HepG2 (cell line): ENCODE data around the gene ABHD2. TPM values are rescaled to one million over a fixed set of nuclear protein-coding genes. Genes with fewer than 3 reads are reported as not detected.

Experiments
- ATAC-seq: fragments of 200-7000 bp; cut with Tn5 transposase; 3 replicates; pipeline ENCODE4 v1.9.1; 2020; ENCODE audit warnings: mild to moderate bottlenecking, moderate library complexity
- BruUV-seq: library from RNA; stranded (reverse); fragments of 400-500 nt; replicated peaks from 2 replicates; lab custom pipeline; 2021; lab: Mats Ljungman, UMichigan
- CTCF ChIA-PET: fragments of 300-600 bp; formaldehyde crosslinking; extraction: SDS; loops from one replicate; lab custom pipeline; 2021; ENCODE audit warnings: low total read pairs, inconsistent platforms, low intra/inter-chr PET ratio; lab: Yijun Ruan, JAX
- POLR2A ChIA-PET: fragments of 350-600 bp; sonication (Branson Sonifier 250); formaldehyde crosslinking; loops from one replicate; lab custom pipeline; 2020; ENCODE audit warnings: antibody characterized with exemption, inconsistent platforms; lab: Yijun Ruan, JAX
- DNase-seq: peaks from one replicate; pipeline ENCODE4 v3.0.0-alpha.2; 2015; ENCODE audit warnings: low spot score
- FAIRE-seq: peaks from 3 replicates; lab custom pipeline; 2011; peaks lifted over from hg19 to GRCh38; lab: Jason Lieb, UNC
- H2AFZ ChIP-seq: one replicate; pipeline ENCODE4 v1.6.1; 2011; ENCODE audit warnings: low read length, inconsistent platforms
- H3K27ac ChIP-seq: fragments of 300-600 bp; 3 replicates; pipeline ENCODE4 v1.8.0; 2011; ENCODE audit warnings: mixed run types, mild to moderate bottlenecking, mixed read lengths, low read length, inconsistent platforms; ENCODE audit not compliant: insufficient read depth; ENCODE audit errors: extremely low read length
- H3K27me3 ChIP-seq, 2 experiments: fragments of 200-600 bp in 1 of 2; 2 replicates in 1 of 2; 3 replicates in 1 of 2; pipeline versions ENCODE4 v1.6.0 to v1.8.0; 2011; ENCODE audit warnings: low read length in 2 of 2, mild to moderate bottlenecking in 2 of 2, moderate library complexity in 2 of 2, inconsistent platforms in 1 of 2; ENCODE audit not compliant: insufficient read depth in 2 of 2, control insufficient read depth in 1 of 2
- H3K36me3 ChIP-seq, 2 experiments: fragments of 200-600 bp in 1 of 2; replicated peaks in 1 of 2; 2 replicates in 1 of 2; 3 replicates in 1 of 2; pipeline versions ENCODE4 v1.5.1 to v1.8.0; 2011; ENCODE audit warnings: low read length in 2 of 2, inconsistent platforms in 1 of 2; ENCODE audit not compliant: insufficient read depth in 2 of 2, control insufficient read depth in 1 of 2
- H3K4me1 ChIP-seq: 2 replicates; pipeline ENCODE4 v1.5.1; 2012; ENCODE audit warnings: low read length, inconsistent platforms; ENCODE audit not compliant: insufficient read depth
- H3K4me2 ChIP-seq: 2 replicates; pipeline ENCODE4 v1.6.0; 2011; ENCODE audit warnings: low read depth, low read length, inconsistent platforms
- H3K4me3 ChIP-seq, 3 experiments: fragments of 200-600 bp in 1 of 3; sonication (generic), shearing (Covaris generic) in 1 of 3; replicated peaks in 1 of 3; 2 replicates each; pipeline ENCODE4 v1.5.1; 2011 to 2016; ENCODE audit warnings: low read length in 3 of 3, inconsistent platforms in 2 of 3, low read depth in 2 of 3, mild to moderate bottlenecking in 2 of 3, control low read depth in 1 of 3, mixed read lengths in 1 of 3; ENCODE audit not compliant: insufficient read depth in 1 of 3
- H3K79me2 ChIP-seq: one replicate; pipeline ENCODE4 v1.6.1; 2011; ENCODE audit warnings: low read length, inconsistent platforms; ENCODE audit not compliant: insufficient read depth
- H3K9ac ChIP-seq: 2 replicates; pipeline ENCODE4 v1.6.0; 2011; ENCODE audit warnings: mild to moderate bottlenecking, low read depth, low read length, inconsistent platforms; ENCODE audit not compliant: insufficient read depth
- H3K9me3 ChIP-seq: 2 replicates; pipeline ENCODE4 v1.5.1; 2012; ENCODE audit warnings: mild to moderate bottlenecking, low read length
- H4K20me1 ChIP-seq: 2 replicates; pipeline ENCODE4 v1.6.0; 2011; ENCODE audit warnings: inconsistent platforms, mild to moderate bottlenecking, low read length, moderate library complexity; ENCODE audit not compliant: insufficient read depth
- HHEX ChIP-seq: IDR thresholded peaks from 2 replicates; pipeline ENCODE4 v1.6.1; 2016; ENCODE audit warnings: control low read depth
- ISX ChIP-seq: sonication (generic); formaldehyde crosslinking; conservative IDR thresholded peaks from 2 replicates; pipeline ENCODE4 v1.5.0; 2020; ENCODE audit warnings: missing genetic modification reagents
- PAWR ChIP-seq: sonication (generic); formaldehyde crosslinking; IDR thresholded peaks from 2 replicates; pipeline ENCODE4 v1.4.0; 2020; ENCODE audit warnings: missing genetic modification reagents, mild to moderate bottlenecking, borderline replicate concordance
- POGZ ChIP-seq: sonication (generic); formaldehyde crosslinking; IDR thresholded peaks from 2 replicates; pipeline ENCODE4 v1.4.0; 2020; ENCODE audit warnings: mild to moderate bottlenecking, missing genetic modification reagents
- SMARCE1 ChIP-seq: fragments of 450-650 bp; IDR thresholded peaks from 2 replicates; pipeline ENCODE4 v1.6.1; 2017; ENCODE audit warnings: borderline replicate concordance
- TCF7L2 ChIP-seq: IDR thresholded peaks from 2 replicates; pipeline ENCODE4 v1.6.1; 2011; ENCODE audit warnings: mild to moderate bottlenecking, low read depth, low read length, moderate library complexity
- THAP11 ChIP-seq: IDR thresholded peaks from 2 replicates; pipeline ENCODE4 v1.6.1; 2016; ENCODE audit warnings: missing biosample characterization, missing genetic modification reagents
- TRIM24 ChIP-seq: sonication (generic); formaldehyde crosslinking; IDR thresholded peaks from 2 replicates; pipeline ENCODE4 v1.8.0; 2022; ENCODE audit warnings: mild to moderate bottlenecking, missing genetic modification reagents
- ZKSCAN8 ChIP-seq: IDR thresholded peaks from 2 replicates; pipeline ENCODE4 v1.6.1; 2016; ENCODE audit warnings: borderline replicate concordance, missing genetic modification reagents, missing compliant biosample characterization
- WGBS: methylation state at CpG from one replicate; pipeline ENCODE4 v1.1.6; 2017; ENCODE audit warnings: low lambda C conversion rate; 5-methylcytosine and 5-hydroxymethylcytosine counted together
- in situ Hi-C: cut with HindIII; loops from 2 replicates; pipeline ENCODE4 v1.10.0; 2017; ENCODE audit warnings: low pct_unique_long_range_greater_than_20kb; ENCODE audit not compliant: extremely low pct_ligation_motif_present
- intact Hi-C: fragments of 100-400 bp; cut with micrococcal nuclease; formaldehyde crosslinking; loops from one replicate; pipeline ENCODE4 v1.10.0; 2022; ENCODE audit not compliant: unreplicated experiment
- polyA plus RNA-seq, 8 experiments: library from polyadenylated mRNA; depleted of rRNA in 3 of 8; stranded (reverse) in 7 of 8; unstranded in 1 of 8; fragments of >200 nt; fragmentation: Illumina TruSeq in 4 of 8; extraction: Trizol in 4 of 8; gene quantifications; 2 replicates each; pipeline versions ENCODE4 v1.2.1 to v1.2.3, GENCODE V29; 2011 to 2016; ENCODE audit warnings: low read depth in 4 of 8, missing spikeins in 1 of 8, mixed read lengths in 1 of 8; ENCODE audit not compliant: insufficient read depth in 1 of 8
- total RNA-seq, 5 experiments: library from RNA; depleted of rRNA; stranded (reverse); fragments of >200 nt; fragmentation: Illumina TruSeq; extraction: Trizol; gene quantifications; 2 replicates each; pipeline ENCODE4 v1.2.3, GENCODE V29; 2016; ENCODE audit warnings: low read depth in 1 of 5
- TF ChIP-seq, protein P1 (sequence below): sonication (generic); formaldehyde crosslinking; IDR thresholded peaks from 2 replicates; pipeline ENCODE4 v1.9.0; 2021; ENCODE audit warnings: missing genetic modification reagents, mild to moderate bottlenecking, borderline replicate concordance
- TF ChIP-seq, protein P2 (sequence below): IDR thresholded peaks from 2 replicates; pipeline ENCODE4 v1.6.1; 2016; ENCODE audit warnings: low read depth, control low read depth
- TF ChIP-seq, protein P3 (sequence below): conservative IDR thresholded peaks from 2 replicates; pipeline ENCODE4 v1.6.1; 2018; ENCODE audit warnings: missing genetic modification reagents
- TF ChIP-seq, protein P4 (sequence below): sonication (generic); formaldehyde crosslinking; IDR thresholded peaks from 2 replicates; pipeline ENCODE4 v1.4.0; 2020; ENCODE audit warnings: missing genetic modification reagents, mild to moderate bottlenecking, borderline replicate concordance

ABHD2 gene
- total and polyA plus RNA-seq, 2 of the 13 experiments (the other 11 are each of a cell fraction or from before 2014, with no cell fraction given) = 14.8 to 22.4 TPM

DNA sequence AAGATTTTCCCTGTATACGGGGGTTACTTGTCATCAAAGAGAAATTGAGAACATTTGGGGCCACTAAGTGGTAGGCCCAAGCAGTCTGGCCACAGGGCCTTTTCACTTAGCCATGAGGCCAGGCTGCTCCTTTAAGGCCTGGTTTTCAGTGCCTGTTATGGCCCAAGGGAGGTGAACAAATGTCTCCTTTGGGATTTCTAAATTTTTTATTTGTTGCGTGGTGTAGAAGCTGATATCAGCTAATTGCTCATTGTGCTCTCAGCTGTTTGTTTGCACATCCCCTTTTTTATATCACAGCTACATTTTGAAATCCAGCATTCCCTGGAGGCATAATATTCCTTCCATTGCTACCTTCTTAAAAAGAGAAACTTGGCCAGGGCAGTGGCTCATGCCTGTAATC lies 84.7 kb downstream of the ABHD2 start (continued):
- TF ChIP-seq, protein P1, sequence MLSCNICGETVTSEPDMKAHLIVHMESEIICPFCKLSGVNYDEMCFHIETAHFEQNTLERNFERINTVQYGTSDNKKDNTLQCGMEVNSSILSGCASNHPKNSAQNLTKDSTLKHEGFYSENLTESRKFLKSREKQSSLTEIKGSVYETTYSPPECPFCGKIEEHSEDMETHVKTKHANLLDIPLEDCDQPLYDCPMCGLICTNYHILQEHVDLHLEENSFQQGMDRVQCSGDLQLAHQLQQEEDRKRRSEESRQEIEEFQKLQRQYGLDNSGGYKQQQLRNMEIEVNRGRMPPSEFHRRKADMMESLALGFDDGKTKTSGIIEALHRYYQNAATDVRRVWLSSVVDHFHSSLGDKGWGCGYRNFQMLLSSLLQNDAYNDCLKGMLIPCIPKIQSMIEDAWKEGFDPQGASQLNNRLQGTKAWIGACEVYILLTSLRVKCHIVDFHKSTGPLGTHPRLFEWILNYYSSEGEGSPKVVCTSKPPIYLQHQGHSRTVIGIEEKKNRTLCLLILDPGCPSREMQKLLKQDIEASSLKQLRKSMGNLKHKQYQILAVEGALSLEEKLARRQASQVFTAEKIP (CRISPR knock-in tag) = no peak
- no peak for TF ChIP-seq THAP11
- no peak for TF ChIP-seq TCF7L2
- no peak for TF ChIP-seq SMARCE1
- TF ChIP-seq PAWR (CRISPR knock-in tag) = no peak
- no peak for TF ChIP-seq TRIM24
- TF ChIP-seq, protein P2, sequence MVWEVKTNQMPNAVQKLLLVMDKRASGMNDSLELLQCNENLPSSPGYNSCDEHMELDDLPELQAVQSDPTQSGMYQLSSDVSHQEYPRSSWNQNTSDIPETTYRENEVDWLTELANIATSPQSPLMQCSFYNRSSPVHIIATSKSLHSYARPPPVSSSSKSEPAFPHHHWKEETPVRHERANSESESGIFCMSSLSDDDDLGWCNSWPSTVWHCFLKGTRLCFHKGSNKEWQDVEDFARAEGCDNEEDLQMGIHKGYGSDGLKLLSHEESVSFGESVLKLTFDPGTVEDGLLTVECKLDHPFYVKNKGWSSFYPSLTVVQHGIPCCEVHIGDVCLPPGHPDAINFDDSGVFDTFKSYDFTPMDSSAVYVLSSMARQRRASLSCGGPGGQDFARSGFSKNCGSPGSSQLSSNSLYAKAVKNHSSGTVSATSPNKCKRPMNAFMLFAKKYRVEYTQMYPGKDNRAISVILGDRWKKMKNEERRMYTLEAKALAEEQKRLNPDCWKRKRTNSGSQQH (CRISPR knock-in tag) = no peak
- no peak for TF ChIP-seq POGZ (CRISPR knock-in tag)
- TF ChIP-seq ISX (CRISPR knock-in tag) = no peak
- no peak for TF ChIP-seq ZKSCAN8

DNA sequence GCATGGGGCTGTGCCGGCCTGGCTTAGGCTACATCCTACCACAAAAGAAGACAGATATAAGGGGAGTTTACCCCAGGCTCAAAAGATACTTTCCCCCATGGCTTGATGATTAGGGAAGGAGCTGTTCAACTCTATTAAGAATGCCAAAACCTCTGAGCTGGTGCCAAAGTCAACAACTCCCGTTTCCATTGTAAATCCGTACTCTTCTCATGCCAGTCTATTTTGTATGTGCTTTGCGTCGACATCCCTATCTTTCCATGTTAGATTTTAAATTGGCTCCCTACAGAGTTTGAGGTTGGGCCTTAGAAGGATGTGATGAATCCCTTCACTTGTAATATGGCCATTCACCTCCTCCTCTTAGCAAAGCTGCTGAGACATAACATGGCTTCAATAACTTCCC lies 86.2 kb downstream of the ABHD2 start:
- POLR2A ChIA-PET = interaction anchor here (1.4 kb wide), 1 partner anchor 10 kb away, joined by 3 read pairs; no protein-coding TSS in a partner anchor
- in situ Hi-C loops = loop anchor here (5.0 to 10.0 kb wide), 2 partner anchors 37 to 270 kb away; no protein-coding TSS in a partner anchor
- Histone ChIP-seq H3K9me3 (no peaks in the 10 kb centered on the region), H4K20me1 (no peaks in the 10 kb centered on the region), H3K27ac (no peak overlapping the region), H2AFZ (no peak overlapping the region)
- DNase-seq = no peak
- TF ChIP-seq, protein P3, sequence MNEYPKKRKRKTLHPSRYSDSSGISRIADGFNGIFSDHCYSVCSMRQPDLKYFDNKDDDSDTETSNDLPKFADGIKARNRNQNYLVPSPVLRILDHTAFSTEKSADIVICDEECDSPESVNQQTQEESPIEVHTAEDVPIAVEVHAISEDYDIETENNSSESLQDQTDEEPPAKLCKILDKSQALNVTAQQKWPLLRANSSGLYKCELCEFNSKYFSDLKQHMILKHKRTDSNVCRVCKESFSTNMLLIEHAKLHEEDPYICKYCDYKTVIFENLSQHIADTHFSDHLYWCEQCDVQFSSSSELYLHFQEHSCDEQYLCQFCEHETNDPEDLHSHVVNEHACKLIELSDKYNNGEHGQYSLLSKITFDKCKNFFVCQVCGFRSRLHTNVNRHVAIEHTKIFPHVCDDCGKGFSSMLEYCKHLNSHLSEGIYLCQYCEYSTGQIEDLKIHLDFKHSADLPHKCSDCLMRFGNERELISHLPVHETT (CRISPR knock-in tag) = no peak
- no peak for TF ChIP-seq HHEX (CRISPR knock-in tag)
- TF ChIP-seq, protein P4, sequence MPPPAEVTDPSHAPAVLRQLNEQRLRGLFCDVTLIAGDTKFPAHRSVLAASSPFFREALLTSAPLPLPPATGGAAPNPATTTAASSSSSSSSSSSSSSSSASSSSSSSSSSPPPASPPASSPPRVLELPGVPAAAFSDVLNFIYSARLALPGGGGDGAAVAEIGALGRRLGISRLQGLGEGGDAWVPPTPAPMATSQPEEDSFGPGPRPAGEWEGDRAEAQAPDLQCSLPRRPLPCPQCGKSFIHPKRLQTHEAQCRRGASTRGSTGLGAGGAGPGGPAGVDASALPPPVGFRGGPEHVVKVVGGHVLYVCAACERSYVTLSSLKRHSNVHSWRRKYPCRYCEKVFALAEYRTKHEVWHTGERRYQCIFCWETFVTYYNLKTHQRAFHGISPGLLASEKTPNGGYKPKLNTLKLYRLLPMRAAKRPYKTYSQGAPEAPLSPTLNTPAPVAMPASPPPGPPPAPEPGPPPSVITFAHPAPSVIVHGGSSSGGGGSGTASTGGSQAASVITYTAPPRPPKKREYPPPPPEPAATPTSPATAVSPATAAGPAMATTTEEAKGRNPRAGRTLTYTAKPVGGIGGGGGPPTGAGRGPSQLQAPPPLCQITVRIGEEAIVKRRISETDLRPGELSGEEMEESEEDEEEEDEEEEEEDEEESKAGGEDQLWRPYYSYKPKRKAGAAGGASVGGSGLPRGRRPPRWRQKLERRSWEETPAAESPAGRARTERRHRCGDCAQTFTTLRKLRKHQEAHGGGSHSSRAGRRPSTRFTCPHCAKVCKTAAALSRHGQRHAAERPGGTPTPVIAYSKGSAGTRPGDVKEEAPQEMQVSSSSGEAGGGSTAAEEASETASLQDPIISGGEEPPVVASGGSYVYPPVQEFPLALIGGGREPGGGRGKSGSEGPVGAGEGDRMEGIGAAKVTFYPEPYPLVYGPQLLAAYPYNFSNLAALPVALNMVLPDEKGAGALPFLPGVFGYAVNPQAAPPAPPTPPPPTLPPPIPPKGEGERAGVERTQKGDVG = no peak
- TF ChIP-seq, all 625 proteins: peak for 0
- no peaks in the 10 kb centered on the region for H3K79me2 ChIP-seq
- H3K36me3 ChIP-seq = peaks cover 8 to 41% of the 10 kb centered on the region in 2 experiments
- H3K4me2 ChIP-seq = no peak overlapping the region
- no peak overlapping the region for H3K9ac ChIP-seq
- no peak overlapping the region for H3K4me3 ChIP-seq
- WGBS = 93% methylated on average over 5 of the region's 5 CpGs
- FAIRE-seq = no peak
- H3K27me3 ChIP-seq = no peaks in the 10 kb centered on the region
- H3K4me1 ChIP-seq = peaks cover 16% of the 10 kb centered on the region
- ATAC-seq = no peak
- CTCF ChIA-PET = no interaction called here
- no TSS peak for BruUV-seq
- intact Hi-C loops = loop anchor here (10.0 kb wide), 1 partner anchor 280 kb away; the partner anchor contains the start of gene HAPLN3
